K562 (cell line): ENCODE measurements around the gene LEAP2. TPM values are rescaled to one million over a fixed set of nuclear protein-coding genes. Genes with fewer than 3 reads are reported as not detected.
A peak's percentile ranks its signal among the peaks of the same experiment; 100 is the strongest.

ENCODE experiments used
- ATF7 ChIP-seq: fragments of 450-650 bp; IDR thresholded peaks from 2 replicates; pipeline ENCODE4 v1.7.1; 2014; ENCODE audit warnings: mild to moderate bottlenecking, moderate library complexity
- HDAC3 ChIP-seq: fragments of 450-650 bp; IDR thresholded peaks from 2 replicates; pipeline ENCODE4 v1.6.1; 2018; ENCODE audit warnings: borderline replicate concordance, mild to moderate bottlenecking, moderate library complexity; ENCODE audit not compliant: partially characterized antibody
- JUND ChIP-seq, 2 experiments: IDR thresholded peaks; 2 replicates in 1 of 2; 3 replicates in 1 of 2; pipeline ENCODE4 v1.6.1; 2011; ENCODE audit warnings: borderline replicate concordance in 2 of 2, low read depth in 2 of 2, low read length in 2 of 2, improper control_type of control experiment in 1 of 2, missing biosample characterization in 1 of 2, missing genetic modification characterization in 1 of 2, missing genetic modification reagents in 1 of 2
- POLR3A ChIP-seq: IDR thresholded peaks from 2 replicates; pipeline ENCODE4 v1.6.1; 2011; ENCODE audit warnings: borderline replicate concordance, mild to moderate bottlenecking, moderate library complexity; ENCODE audit not compliant: insufficient read length, insufficient read depth; ENCODE audit errors: extremely low read depth
- RAD21 ChIP-seq, 2 experiments: fragments of 250-450 bp in 1 of 2; fragments of 450-650 bp in 1 of 2; sonication (Bioruptor Pico) in 1 of 2; formaldehyde crosslinking in 1 of 2; IDR thresholded peaks in 1 of 2; conservative IDR thresholded peaks in 1 of 2; 2 replicates each; pipeline versions ENCODE4 v1.4.0 to v1.8.0; 2020 to 2022; ENCODE audit warnings: mild to moderate bottlenecking in 2 of 2, moderate library complexity in 1 of 2
- U2AF1 ChIP-seq: fragments of 200-400 bp; formaldehyde crosslinking; optimal IDR thresholded peaks from 2 replicates; pipeline ENCODE3; 2017; ENCODE audit warnings: mild to moderate bottlenecking, low read depth, low read length, moderate library complexity
- ZNF445 ChIP-seq: fragments of 250-450 bp; sonication (Bioruptor Pico); IDR thresholded peaks from 2 replicates; pipeline ENCODE4 v1.4.0; 2020; ENCODE audit warnings: low read depth, mild to moderate bottlenecking, moderate library complexity
- polyA plus RNA-seq, 8 experiments: library from polyadenylated mRNA; depleted of rRNA in 4 of 8; stranded (reverse) in 5 of 8; unstranded in 3 of 8; fragments of >200 nt; fragmentation: Nextera tagmentation in 2 of 8; fragmentation: Illumina TruSeq in 1 of 8; extraction: Ambion mirVana in 2 of 8; extraction: Trizol in 1 of 8; gene quantifications; 2 replicates each; pipeline versions ENCODE4 v1.2.1 to v1.2.3, GENCODE V29; 2011 to 2014; ENCODE audit warnings: inconsistent platforms in 1 of 8, missing spikeins in 1 of 8
- total RNA-seq, 7 experiments: library from RNA; depleted of rRNA in 6 of 7; stranded (reverse); fragments of >200 nt in 6 of 7; fragmentation: Illumina TruSeq in 2 of 7; extraction: Trizol in 2 of 7; gene quantifications; 2 replicates each; pipeline versions ENCODE4 v1.2.1 to v1.2.3, GENCODE V29; 2011 to 2021; ENCODE audit warnings: low replicate concordance in 1 of 7
- TF ChIP-seq, protein P1 (sequence below): fragments of 250-450 bp; sonication (Bioruptor Pico); IDR thresholded peaks from 2 replicates; pipeline ENCODE4 v1.8.0; 2021; ENCODE audit warnings: moderate library complexity, mild to moderate bottlenecking, inconsistent platforms
- TF ChIP-seq, protein P2 (sequence below): fragments of 250-450 bp; sonication (Bioruptor Pico); IDR thresholded peaks from 2 replicates; pipeline ENCODE4 v1.5.0; 2021; ENCODE audit warnings: mild to moderate bottlenecking, moderate library complexity
- TF ChIP-seq, protein P3 (sequence below): fragments of 450-650 bp; IDR thresholded peaks from 2 replicates; pipeline ENCODE4 v1.6.1; 2016
- TF ChIP-seq, protein P4 (sequence below): fragments of 250-450 bp; sonication (Bioruptor Pico); IDR thresholded peaks from 2 replicates; pipeline ENCODE4 v1.6.1; 2021; ENCODE audit warnings: mild to moderate bottlenecking

The LEAP2 gene
- total and polyA plus RNA-seq, 9 of the 15 experiments (the other 6 are each of a cell fraction or from before 2014, with no cell fraction given) = 1.1 to 5.6 (median 2.5) TPM

DNA sequence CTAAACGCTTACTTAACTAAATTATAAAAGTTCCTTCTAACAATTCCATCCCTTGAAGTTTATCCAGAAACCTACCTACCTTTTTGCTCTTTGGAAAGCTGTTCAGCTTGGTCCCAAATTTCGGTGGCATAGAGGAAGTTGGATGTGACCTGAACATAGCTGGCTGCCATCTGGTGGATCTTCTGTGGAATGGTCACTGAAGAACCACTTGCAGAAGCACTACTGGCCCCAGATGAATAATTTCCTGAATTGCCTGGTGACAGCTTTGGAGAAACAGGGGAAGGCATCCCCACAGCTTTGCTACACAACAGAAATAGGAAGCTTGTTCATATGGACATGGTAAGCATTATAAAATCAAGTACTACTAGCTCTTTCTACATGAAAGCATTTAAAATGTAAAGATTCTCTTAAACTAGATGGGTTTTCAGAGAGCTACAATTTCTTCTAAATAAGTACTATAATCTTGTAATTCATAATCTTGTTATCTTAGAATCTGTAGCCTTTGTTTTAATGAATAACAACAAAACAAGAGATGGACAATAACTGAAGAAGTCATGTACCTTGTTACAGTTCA, 9.9 kb downstream of the LEAP2 start (continued):
- TF ChIP-seq, protein P1, sequence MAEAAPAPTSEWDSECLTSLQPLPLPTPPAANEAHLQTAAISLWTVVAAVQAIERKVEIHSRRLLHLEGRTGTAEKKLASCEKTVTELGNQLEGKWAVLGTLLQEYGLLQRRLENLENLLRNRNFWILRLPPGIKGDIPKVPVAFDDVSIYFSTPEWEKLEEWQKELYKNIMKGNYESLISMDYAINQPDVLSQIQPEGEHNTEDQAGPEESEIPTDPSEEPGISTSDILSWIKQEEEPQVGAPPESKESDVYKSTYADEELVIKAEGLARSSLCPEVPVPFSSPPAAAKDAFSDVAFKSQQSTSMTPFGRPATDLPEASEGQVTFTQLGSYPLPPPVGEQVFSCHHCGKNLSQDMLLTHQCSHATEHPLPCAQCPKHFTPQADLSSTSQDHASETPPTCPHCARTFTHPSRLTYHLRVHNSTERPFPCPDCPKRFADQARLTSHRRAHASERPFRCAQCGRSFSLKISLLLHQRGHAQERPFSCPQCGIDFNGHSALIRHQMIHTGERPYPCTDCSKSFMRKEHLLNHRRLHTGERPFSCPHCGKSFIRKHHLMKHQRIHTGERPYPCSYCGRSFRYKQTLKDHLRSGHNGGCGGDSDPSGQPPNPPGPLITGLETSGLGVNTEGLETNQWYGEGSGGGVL = no peak
- TF ChIP-seq JUND (IDR thresholded peaks at IDR 0.05; ENCODE audit: borderline replicate concordance, low read depth, low read length) (peak; percentile 44; the same call in 1 of the 2 replicates), JUND (tag; IDR thresholded peaks at IDR 0.05; ENCODE audit: borderline replicate concordance, low read depth, low read length) (no peak), ZNF445 (no peak), U2AF1 (no peak), HDAC3 (no peak), POLR3A (no peak), ATF7 (0 out of 2 replicates have a peak, but pooled peaks have one; percentile 16), RAD21 (CRISPR knock-in tag; conservative IDR thresholded peaks at IDR 0.05 in 1 of 2, IDR thresholded peaks at IDR 0.05 in 1 of 2) (peak; percentile 83 to 88)
- TF ChIP-seq, protein P2, sequence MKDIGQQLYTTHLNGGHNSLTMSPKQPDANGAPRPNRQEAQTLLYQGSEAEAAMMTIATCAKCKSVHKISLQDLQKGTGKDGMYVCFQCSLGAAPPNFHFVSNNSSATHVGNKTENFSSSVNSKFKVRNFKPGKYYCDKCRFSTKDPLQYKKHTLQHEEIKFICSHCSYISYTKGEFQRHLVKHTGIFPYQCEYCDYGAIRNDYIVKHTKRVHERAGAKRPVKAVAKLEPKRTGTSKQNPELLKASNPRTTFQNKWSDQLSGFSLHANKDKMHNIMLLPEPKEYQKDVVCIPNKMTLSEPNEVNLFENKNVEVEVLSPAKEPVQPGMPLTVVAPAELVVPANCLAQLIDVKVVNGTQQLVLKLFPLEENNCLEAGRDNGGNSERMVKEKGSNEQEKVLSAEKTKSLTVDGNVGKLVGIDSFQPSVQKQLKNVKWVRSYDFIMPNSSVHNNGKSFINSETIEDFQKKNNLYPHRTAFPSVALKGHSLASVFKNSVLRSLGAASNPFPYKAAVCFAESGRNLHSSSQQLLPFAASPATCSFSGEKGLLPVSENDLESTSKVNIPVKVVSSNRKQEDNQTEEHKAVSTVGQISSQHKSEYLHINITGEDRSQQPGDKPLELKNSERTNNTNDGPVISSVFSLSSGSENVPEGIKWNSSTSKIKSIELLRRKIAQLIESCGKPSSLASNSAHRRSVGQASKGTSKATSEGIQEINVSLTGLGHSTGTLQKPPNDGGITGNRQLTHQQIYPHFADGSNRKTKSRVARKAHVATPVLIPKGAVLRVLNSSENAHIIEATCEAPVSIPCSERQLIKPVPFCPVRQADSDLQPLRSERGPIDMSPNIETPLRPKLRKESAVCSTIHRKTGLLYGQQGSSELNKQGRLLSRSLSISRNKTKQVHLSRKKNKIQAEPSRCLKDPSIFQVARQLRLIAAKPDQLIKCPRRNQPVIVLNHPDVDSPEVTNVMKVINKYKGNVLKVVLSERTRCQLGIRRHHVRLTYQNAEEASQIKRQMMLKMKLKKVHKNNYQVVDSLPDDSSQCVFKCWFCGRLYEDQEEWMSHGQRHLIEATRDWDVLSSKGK = no peak
- TF ChIP-seq, protein P3, sequence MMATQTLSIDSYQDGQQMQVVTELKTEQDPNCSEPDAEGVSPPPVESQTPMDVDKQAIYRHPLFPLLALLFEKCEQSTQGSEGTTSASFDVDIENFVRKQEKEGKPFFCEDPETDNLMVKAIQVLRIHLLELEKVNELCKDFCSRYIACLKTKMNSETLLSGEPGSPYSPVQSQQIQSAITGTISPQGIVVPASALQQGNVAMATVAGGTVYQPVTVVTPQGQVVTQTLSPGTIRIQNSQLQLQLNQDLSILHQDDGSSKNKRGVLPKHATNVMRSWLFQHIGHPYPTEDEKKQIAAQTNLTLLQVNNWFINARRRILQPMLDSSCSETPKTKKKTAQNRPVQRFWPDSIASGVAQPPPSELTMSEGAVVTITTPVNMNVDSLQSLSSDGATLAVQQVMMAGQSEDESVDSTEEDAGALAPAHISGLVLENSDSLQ = peak; percentile 55; the same call in 1 of the 2 replicates
- TF ChIP-seq, protein P4, sequence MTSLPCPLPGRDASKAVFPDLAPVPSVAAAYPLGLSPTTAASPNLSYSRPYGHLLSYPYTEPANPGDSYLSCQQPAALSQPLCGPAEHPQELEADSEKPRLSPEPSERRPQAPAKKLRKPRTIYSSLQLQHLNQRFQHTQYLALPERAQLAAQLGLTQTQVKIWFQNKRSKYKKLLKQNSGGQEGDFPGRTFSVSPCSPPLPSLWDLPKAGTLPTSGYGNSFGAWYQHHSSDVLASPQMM (CRISPR knock-in tag) = no peak
